GM19025 (cell line): ENCODE measurements around the gene UBAC2.
"Not testable (repeated sequence)": the region's sequence is repeated elsewhere in the genome, so short reads cannot be mapped to it uniquely, and the experiment has no call there.

ENCODE experiments used
- ATAC-seq: cut with Tn5 transposase; IDR thresholded peaks from one replicate; pipeline ENCODE4 v1.9.1; 2021; ENCODE audit warnings: mild to moderate bottlenecking, low read depth, moderate library complexity; ENCODE audit not compliant: unreplicated experiment

UBAC2 gene

GRCh38 chr13:99231721-99232120, 31.1 kb downstream of the UBAC2 start:
- no peak for ATAC-seq

- peak; percentile 58 for ATAC-seq
Measured at GRCh38 chr13:99237981-99238662, 37.5 kb downstream of the UBAC2 start.

GRCh38 chr13:99246100-99246499, 45.4 kb downstream of the UBAC2 start:
- no peak for ATAC-seq

GRCh38 chr13:99249178-99249577, 48.5 kb downstream of the UBAC2 start:
- ATAC-seq = not testable (repeated sequence)

- not testable (repeated sequence) for ATAC-seq
Measured at GRCh38 chr13:99249606-99250005, 49.0 kb downstream of the UBAC2 start.

- ATAC-seq = no peak
Measured at GRCh38 chr13:99250982-99251825, 50.5 kb downstream of the UBAC2 start.

GRCh38 chr13:99251921-99252320, 51.3 kb downstream of the UBAC2 start:
- no peak for ATAC-seq

GRCh38 chr13:99254830-99255229, 54.2 kb downstream of the UBAC2 start:
- ATAC-seq = no peak

GRCh38 chr13:99255271-99255670, 54.6 kb downstream of the UBAC2 start:
- ATAC-seq = no peak

GRCh38 chr13:99256283-99256682, 55.6 kb downstream of the UBAC2 start:
- no peak for ATAC-seq

GRCh38 chr13:99256709-99257108, 56.1 kb downstream of the UBAC2 start:
- ATAC-seq = no peak

- ATAC-seq = no peak
Measured at GRCh38 chr13:99257291-99257690, 56.6 kb downstream of the UBAC2 start.

GRCh38 chr13:99258210-99258860, 57.7 kb downstream of the UBAC2 start, which contains the start of gene GPR18:
Gene GPR18, minus strand, starts transcription at chr13:99258379. Its CDS starts 2,507 bp downstream, at chr13:99255872.
- peak; percentile 85 for ATAC-seq

- peak; percentile 67 for ATAC-seq
Measured at GRCh38 chr13:99258946-99259345, 58.3 kb downstream of the UBAC2 start.

GRCh38 chr13:99260216-99260615, 59.6 kb downstream of the UBAC2 start:
- ATAC-seq = no peak

- no peak for ATAC-seq
Measured at GRCh38 chr13:99261059-99261458, 60.4 kb downstream of the UBAC2 start.

- ATAC-seq = no peak
Measured at GRCh38 chr13:99263126-99263785, 62.6 kb downstream of the UBAC2 start.

GRCh38 chr13:99264051-99264450, 63.4 kb downstream of the UBAC2 start:
- ATAC-seq = no peak

- no peak for ATAC-seq
Measured at GRCh38 chr13:99265162-99265800, 64.6 kb downstream of the UBAC2 start.

- ATAC-seq = no peak
Measured at GRCh38 chr13:99265821-99266426, 65.3 kb downstream of the UBAC2 start.
